A673 (cell line): Measurements from ENCODE around the gene SEBOX.

Experiments
- CTCF ChIP-seq: fragments of 300-800, 200-600 bp; sonication (generic); conservative IDR thresholded peaks from 2 replicates; pipeline ENCODE4 v1.5.1; 2017; ENCODE audit warnings: low read depth, mild to moderate bottlenecking, antibody characterized with exemption, low read length, moderate library complexity, mixed read lengths
- EZH2 ChIP-seq: fragments of 200-600 bp; sonication (generic); IDR thresholded peaks from 2 replicates; pipeline ENCODE4 v1.6.1; 2017; ENCODE audit warnings: borderline replicate concordance, low read depth, mild to moderate bottlenecking, mixed read lengths, antibody characterized with exemption, low read length; ENCODE audit not compliant: poor library complexity, severe bottlenecking

GRCh38 chr17:28372203-28372944 is 7.4 kb upstream of the SEBOX start:
- TF ChIP-seq CTCF, result no peak
- TF ChIP-seq EZH2, result no peak
